Measurements from ENCODE around the gene C10orf71. TPM values are rescaled to one million over a fixed set of nuclear protein-coding genes. Genes with fewer than 3 reads are reported as not detected.

C10orf71 gene
- total RNA-seq, 2 donors from 2014 or later, result 0.14 TPM; not detected in 1

GRCh38 chr10:49301302-49301701, 2.3 kb downstream of the C10orf71 start:
- Histone ChIP-seq H3K4me3 (no peak overlapping the region), H3K4me1 (ENCODE audit: control insufficient read depth in 1 of 2, low read depth in 2 of 2) (peaks cover 6 to 38% of the 10 kb centered on the region in 2 donors), H3K36me3 (no peaks in the 10 kb centered on the region), H3K9me3 (no peaks in the 10 kb centered on the region), H3K27ac (no peak overlapping the region), H3K27me3 (replicated peaks; ENCODE audit: insufficient read depth) (no peaks in the 10 kb centered on the region)
- TF ChIP-seq CTCF (IDR thresholded peaks at IDR 0.05), result no peak
- no peak for ATAC-seq (ENCODE audit: insufficient number of reproducible peaks, low FRiP score, low read depth)
- no peak for DNase-seq (ENCODE audit: low spot score)

- Histone ChIP-seq H3K4me3 (no peak overlapping the region), H3K4me1 (ENCODE audit: control insufficient read depth in 1 of 2, low read depth in 2 of 2) (peaks cover 6 to 35% of the 10 kb centered on the region in 2 donors), H3K27ac (no peak overlapping the region), H3K36me3 (no peaks in the 10 kb centered on the region), H3K9me3 (no peaks in the 10 kb centered on the region), H3K27me3 (replicated peaks; ENCODE audit: insufficient read depth) (no peaks in the 10 kb centered on the region)
- no peak for ATAC-seq (ENCODE audit: insufficient number of reproducible peaks, low FRiP score, low read depth)
- TF ChIP-seq CTCF (IDR thresholded peaks at IDR 0.05), result no peak
- DNase-seq (ENCODE audit: low spot score), result no peak
Measured at GRCh38 chr10:49302088-49302487, 3.1 kb downstream of the C10orf71 start.

GRCh38 chr10:49303711-49304110, 4.7 kb downstream of the C10orf71 start:
- Histone ChIP-seq H3K27me3 (replicated peaks; ENCODE audit: insufficient read depth) (no peaks in the 10 kb centered on the region), H3K27ac (no peak overlapping the region), H3K9me3 (no peaks in the 10 kb centered on the region), H3K4me1 (ENCODE audit: control insufficient read depth in 1 of 2, low read depth in 2 of 2) (peaks cover 0 to 21% of the 10 kb centered on the region in 2 donors), H3K4me3 (no peak overlapping the region), H3K36me3 (no peaks in the 10 kb centered on the region)
- DNase-seq (ENCODE audit: low spot score), result no peak
- no peak for TF ChIP-seq CTCF (IDR thresholded peaks at IDR 0.05)
- ATAC-seq (ENCODE audit: insufficient number of reproducible peaks, low FRiP score, low read depth), result no peak

- ATAC-seq (ENCODE audit: insufficient number of reproducible peaks, low FRiP score, low read depth), result no peak
- no peaks in the 10 kb centered on the region for H3K9me3 ChIP-seq
Measured at GRCh38 chr10:49304137-49304536, 5.2 kb downstream of the C10orf71 start.

GRCh38 chr10:49307921-49308320, 9.0 kb downstream of the C10orf71 start:
- no peak for TF ChIP-seq CTCF (IDR thresholded peaks at IDR 0.05)
- H3K36me3 ChIP-seq, result no peaks in the 10 kb centered on the region
- DNase-seq (ENCODE audit: low spot score) (no peak), ATAC-seq (ENCODE audit: insufficient number of reproducible peaks, low FRiP score, low read depth) (no peak)
- no peak overlapping the region for H3K4me3 ChIP-seq
- peaks cover 0 to 8% of the 10 kb centered on the region in 2 donors for H3K4me1 ChIP-seq (ENCODE audit: control insufficient read depth in 1 of 2, low read depth in 2 of 2)
- no peak overlapping the region for H3K27ac ChIP-seq
- no peaks in the 10 kb centered on the region for H3K9me3 ChIP-seq
- H3K27me3 ChIP-seq (replicated peaks; ENCODE audit: insufficient read depth), result no peaks in the 10 kb centered on the region

More at GRCh38 chr10:49304137-49304536, 5.2 kb downstream of the C10orf71 start:
- Histone ChIP-seq H3K4me1 (ENCODE audit: control insufficient read depth in 1 of 2, low read depth in 2 of 2) (peaks cover 0 to 18% of the 10 kb centered on the region in 2 donors), H3K4me3 (no peak overlapping the region), H3K27me3 (replicated peaks; ENCODE audit: insufficient read depth) (no peaks in the 10 kb centered on the region), H3K27ac (no peak overlapping the region), H3K36me3 (no peaks in the 10 kb centered on the region)
- TF ChIP-seq CTCF (IDR thresholded peaks at IDR 0.05), result no peak
- DNase-seq (ENCODE audit: low spot score), result no peak

Measured in thoracic aorta (tissue), 2 donors.